Measurements from ENCODE around the gene ARSA.

The ARSA gene

DNA sequence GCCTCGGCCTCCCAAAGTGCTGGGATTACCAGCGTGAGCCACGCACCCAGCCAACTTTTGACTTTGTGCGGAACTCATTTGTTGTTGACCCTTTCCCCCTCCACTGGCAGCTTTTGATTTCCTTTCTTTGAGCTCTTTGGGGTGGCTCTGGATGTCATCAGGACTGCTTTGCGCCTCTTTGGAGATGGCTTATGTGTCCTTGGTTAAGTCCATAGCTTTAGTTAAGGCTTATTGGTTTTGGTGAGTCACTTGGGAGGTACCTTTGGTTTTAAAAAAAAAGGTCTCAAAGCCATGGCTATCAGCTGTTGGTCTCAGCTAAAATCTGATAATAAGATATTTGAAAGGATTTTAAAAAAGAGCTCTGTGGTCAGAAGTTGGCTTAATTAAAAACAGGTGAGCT, 5.1 kb upstream of the ARSA start:
- Histone ChIP-seq H3K4me3 (ENCODE audit: insufficient read depth, low read depth, low read length, poor library complexity, severe bottlenecking) (no peak overlapping the region), H3K4me1 (ENCODE audit: control insufficient read depth, insufficient read depth, low read length, poor library complexity, severe bottlenecking) (peaks cover 7% of the 10 kb centered on the region), H3K27ac (ENCODE audit: insufficient read depth, low read length, poor library complexity, severe bottlenecking) (no peak overlapping the region), H3K36me3 (ENCODE audit: control insufficient read depth, insufficient read depth, low read length) (no peaks in the 10 kb centered on the region), H3K9me3 (ENCODE audit: control insufficient read depth, low read length) (no peaks in the 10 kb centered on the region), H3K27me3 (replicated peaks; ENCODE audit: control insufficient read depth, insufficient read depth, low read length, poor library complexity, severe bottlenecking) (no peaks in the 10 kb centered on the region)
- no peak for DNase-seq

GRCh38 chr22:50630376-50630775, 2.4 kb upstream of the ARSA start:
- Histone ChIP-seq H3K4me3 (ENCODE audit: insufficient read depth, low read depth, low read length, poor library complexity, severe bottlenecking) (no peak overlapping the region), H3K4me1 (ENCODE audit: control insufficient read depth, insufficient read depth, low read length, poor library complexity, severe bottlenecking) (peaks cover 13% of the 10 kb centered on the region), H3K27ac (ENCODE audit: insufficient read depth, low read length, poor library complexity, severe bottlenecking) (no peak overlapping the region), H3K36me3 (ENCODE audit: control insufficient read depth, insufficient read depth, low read length) (peaks cover 11% of the 10 kb centered on the region), H3K27me3 (replicated peaks; ENCODE audit: control insufficient read depth, insufficient read depth, low read length, poor library complexity, severe bottlenecking) (no peaks in the 10 kb centered on the region), H3K9me3 (ENCODE audit: control insufficient read depth, low read length) (no peaks in the 10 kb centered on the region)
- no peak for DNase-seq

- Histone ChIP-seq H3K36me3 (ENCODE audit: control insufficient read depth, insufficient read depth, low read length) (peaks cover 18% of the 10 kb centered on the region), H3K27ac (ENCODE audit: insufficient read depth, low read length, poor library complexity, severe bottlenecking) (peak overlapping the region; percentile 70), H3K4me3 (ENCODE audit: insufficient read depth, low read depth, low read length, poor library complexity, severe bottlenecking) (peak overlapping the region; percentile 67), H3K9me3 (ENCODE audit: control insufficient read depth, low read length) (no peaks in the 10 kb centered on the region), H3K4me1 (ENCODE audit: control insufficient read depth, insufficient read depth, low read length, poor library complexity, severe bottlenecking) (peaks cover 13% of the 10 kb centered on the region), H3K27me3 (replicated peaks; ENCODE audit: control insufficient read depth, insufficient read depth, low read length, poor library complexity, severe bottlenecking) (no peaks in the 10 kb centered on the region)
- no peak for DNase-seq
Observed at GRCh38 chr22:50628543-50629134, 687 bp upstream of the ARSA start.

DNA sequence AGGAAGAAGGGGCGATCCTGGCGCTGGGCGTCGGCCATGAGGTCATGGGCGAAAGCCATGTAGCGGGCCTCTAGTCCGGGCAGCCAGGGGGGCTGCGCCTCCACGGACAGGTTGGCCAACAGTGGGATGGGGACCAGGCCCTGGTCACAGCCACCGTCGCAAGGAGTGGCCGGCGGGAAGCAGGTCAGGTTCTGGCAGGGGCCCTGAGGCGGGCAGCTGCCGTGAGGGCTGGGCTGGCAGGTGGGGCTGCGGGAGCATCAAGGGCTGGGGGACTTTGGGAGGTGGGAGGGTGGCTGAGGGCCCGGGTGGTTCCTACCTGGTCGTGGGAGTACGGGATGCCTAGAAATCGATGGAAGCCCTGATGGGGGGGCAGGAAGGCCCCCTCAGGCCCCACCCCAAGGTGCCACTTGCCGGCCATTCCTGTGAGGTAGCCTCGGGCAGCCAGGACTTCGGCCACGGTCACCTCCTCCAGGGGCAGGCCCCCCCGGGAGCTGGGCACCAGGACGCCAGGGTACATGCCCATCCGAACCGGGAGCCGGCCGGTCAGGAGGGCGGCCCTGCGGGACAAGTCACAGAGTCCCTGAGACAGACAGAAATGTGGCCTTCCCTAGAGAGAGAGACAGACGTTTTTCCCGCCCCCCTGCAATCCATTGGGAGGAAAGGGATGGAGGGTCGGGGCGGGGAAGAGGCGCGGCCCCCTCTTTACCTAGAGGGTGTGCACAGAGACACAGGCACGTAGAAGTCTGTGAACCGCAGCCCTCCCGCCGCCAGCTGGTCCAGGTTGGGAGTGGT, 906 bp downstream of the ARSA start:
- Histone ChIP-seq H3K4me3 (ENCODE audit: insufficient read depth, low read depth, low read length, poor library complexity, severe bottlenecking) (peak overlapping the region; percentile 84), H3K27ac (ENCODE audit: insufficient read depth, low read length, poor library complexity, severe bottlenecking) (peak overlapping the region; percentile 86), H3K27me3 (replicated peaks; ENCODE audit: control insufficient read depth, insufficient read depth, low read length, poor library complexity, severe bottlenecking) (no peaks in the 10 kb centered on the region), H3K9me3 (ENCODE audit: control insufficient read depth, low read length) (no peaks in the 10 kb centered on the region), H3K4me1 (ENCODE audit: control insufficient read depth, insufficient read depth, low read length, poor library complexity, severe bottlenecking) (peaks cover 24% of the 10 kb centered on the region), H3K36me3 (ENCODE audit: control insufficient read depth, insufficient read depth, low read length) (peaks cover 18% of the 10 kb centered on the region)
- DNase-seq = no peak

- no peak overlapping the region for H3K4me3 ChIP-seq (ENCODE audit: insufficient read depth, low read depth, low read length, poor library complexity, severe bottlenecking)
- peaks cover 31% of the 10 kb centered on the region for H3K4me1 ChIP-seq (ENCODE audit: control insufficient read depth, insufficient read depth, low read length, poor library complexity, severe bottlenecking)
- DNase-seq = no peak
- H3K36me3 ChIP-seq (ENCODE audit: control insufficient read depth, insufficient read depth, low read length) = peaks cover 18% of the 10 kb centered on the region
- peak overlapping the region; percentile 48 for H3K27ac ChIP-seq (ENCODE audit: insufficient read depth, low read length, poor library complexity, severe bottlenecking)
- no peaks in the 10 kb centered on the region for H3K27me3 ChIP-seq (replicated peaks; ENCODE audit: control insufficient read depth, insufficient read depth, low read length, poor library complexity, severe bottlenecking)
- H3K9me3 ChIP-seq (ENCODE audit: control insufficient read depth, low read length) = no peaks in the 10 kb centered on the region
Observed at GRCh38 chr22:50626314-50626849, 1.6 kb downstream of the ARSA start.

GRCh38 chr22:50625568-50626313, 2.2 kb downstream of the ARSA start:
- no peak for DNase-seq
- Histone ChIP-seq H3K36me3 (ENCODE audit: control insufficient read depth, insufficient read depth, low read length) (peaks cover 18% of the 10 kb centered on the region), H3K27me3 (replicated peaks; ENCODE audit: control insufficient read depth, insufficient read depth, low read length, poor library complexity, severe bottlenecking) (no peaks in the 10 kb centered on the region), H3K4me3 (ENCODE audit: insufficient read depth, low read depth, low read length, poor library complexity, severe bottlenecking) (no peak overlapping the region), H3K9me3 (ENCODE audit: control insufficient read depth, low read length) (no peaks in the 10 kb centered on the region), H3K27ac (ENCODE audit: insufficient read depth, low read length, poor library complexity, severe bottlenecking) (no peak overlapping the region), H3K4me1 (ENCODE audit: control insufficient read depth, insufficient read depth, low read length, poor library complexity, severe bottlenecking) (peaks cover 34% of the 10 kb centered on the region)

DNA sequence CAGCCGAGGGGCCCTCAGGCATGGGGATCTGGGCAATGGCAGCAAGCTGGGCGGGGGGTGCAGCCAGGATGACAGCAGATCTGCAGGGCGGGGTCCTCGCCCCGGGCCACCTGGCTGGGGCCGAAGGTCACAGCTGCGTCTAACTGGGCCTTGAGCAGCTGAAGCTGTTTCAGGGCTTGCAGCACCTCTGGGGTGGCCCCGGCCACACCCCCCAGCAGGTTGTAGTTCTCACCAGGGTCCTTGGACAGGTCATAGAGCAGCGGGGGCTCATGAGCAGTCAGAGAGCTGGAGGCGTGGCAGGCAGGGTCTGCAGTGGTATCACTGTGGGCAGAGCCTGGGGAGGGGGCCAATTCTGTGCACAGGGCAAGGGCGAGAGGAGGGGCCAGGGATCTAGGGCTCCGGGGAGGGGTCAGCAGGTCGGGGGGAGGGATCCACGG, 2.8 kb downstream of the ARSA start:
- Histone ChIP-seq H3K9me3 (ENCODE audit: control insufficient read depth, low read length) (no peaks in the 10 kb centered on the region), H3K4me1 (ENCODE audit: control insufficient read depth, insufficient read depth, low read length, poor library complexity, severe bottlenecking) (peaks cover 34% of the 10 kb centered on the region), H3K4me3 (ENCODE audit: insufficient read depth, low read depth, low read length, poor library complexity, severe bottlenecking) (no peak overlapping the region), H3K27me3 (replicated peaks; ENCODE audit: control insufficient read depth, insufficient read depth, low read length, poor library complexity, severe bottlenecking) (no peaks in the 10 kb centered on the region), H3K27ac (ENCODE audit: insufficient read depth, low read length, poor library complexity, severe bottlenecking) (no peak overlapping the region), H3K36me3 (ENCODE audit: control insufficient read depth, insufficient read depth, low read length) (peaks cover 18% of the 10 kb centered on the region)
- no peak for DNase-seq

DNA sequence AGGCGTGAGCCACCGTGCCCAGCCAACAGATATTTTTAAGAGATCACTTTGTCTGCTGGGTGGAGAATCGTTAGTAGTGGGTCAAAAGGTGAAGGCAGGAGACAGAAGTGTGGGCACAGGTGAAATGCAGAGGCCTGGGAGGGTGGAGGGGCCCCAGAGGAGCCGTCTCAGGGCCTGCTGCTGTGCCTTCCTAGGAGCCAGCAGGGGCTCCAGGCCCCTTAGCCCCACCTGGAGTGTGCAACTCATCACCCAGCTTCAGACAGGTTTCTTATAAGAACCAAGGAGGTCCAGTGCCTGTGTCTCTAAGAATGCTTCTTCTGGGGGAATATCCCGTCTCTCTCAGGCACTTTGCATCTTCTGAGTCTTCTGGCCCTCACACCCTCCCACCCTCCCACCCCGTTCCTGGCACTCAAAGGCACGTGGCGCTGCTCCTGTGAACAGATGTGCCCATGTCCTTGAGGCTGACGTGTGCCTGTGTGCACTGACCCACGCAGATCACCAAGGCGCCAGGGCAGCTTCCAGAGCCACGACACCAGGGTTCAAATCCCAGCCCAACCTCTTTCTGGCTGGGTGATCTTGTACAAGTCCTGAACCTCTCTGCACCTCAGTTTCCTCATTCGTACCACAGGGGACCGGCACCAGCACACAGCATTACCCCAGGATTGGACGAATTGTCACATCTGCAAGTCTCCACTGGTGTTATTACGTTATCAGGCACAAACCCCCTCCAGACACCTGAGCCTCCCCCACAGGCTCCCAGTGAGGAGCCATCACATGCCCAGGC, 3.4 kb downstream of the ARSA start:
- Histone ChIP-seq H3K9me3 (ENCODE audit: control insufficient read depth, low read length) (no peaks in the 10 kb centered on the region), H3K36me3 (ENCODE audit: control insufficient read depth, insufficient read depth, low read length) (peaks cover 18% of the 10 kb centered on the region), H3K27ac (ENCODE audit: insufficient read depth, low read length, poor library complexity, severe bottlenecking) (no peak overlapping the region), H3K4me3 (ENCODE audit: insufficient read depth, low read depth, low read length, poor library complexity, severe bottlenecking) (no peak overlapping the region), H3K4me1 (ENCODE audit: control insufficient read depth, insufficient read depth, low read length, poor library complexity, severe bottlenecking) (peaks cover 38% of the 10 kb centered on the region), H3K27me3 (replicated peaks; ENCODE audit: control insufficient read depth, insufficient read depth, low read length, poor library complexity, severe bottlenecking) (no peaks in the 10 kb centered on the region)
- DNase-seq = no peak

DNA sequence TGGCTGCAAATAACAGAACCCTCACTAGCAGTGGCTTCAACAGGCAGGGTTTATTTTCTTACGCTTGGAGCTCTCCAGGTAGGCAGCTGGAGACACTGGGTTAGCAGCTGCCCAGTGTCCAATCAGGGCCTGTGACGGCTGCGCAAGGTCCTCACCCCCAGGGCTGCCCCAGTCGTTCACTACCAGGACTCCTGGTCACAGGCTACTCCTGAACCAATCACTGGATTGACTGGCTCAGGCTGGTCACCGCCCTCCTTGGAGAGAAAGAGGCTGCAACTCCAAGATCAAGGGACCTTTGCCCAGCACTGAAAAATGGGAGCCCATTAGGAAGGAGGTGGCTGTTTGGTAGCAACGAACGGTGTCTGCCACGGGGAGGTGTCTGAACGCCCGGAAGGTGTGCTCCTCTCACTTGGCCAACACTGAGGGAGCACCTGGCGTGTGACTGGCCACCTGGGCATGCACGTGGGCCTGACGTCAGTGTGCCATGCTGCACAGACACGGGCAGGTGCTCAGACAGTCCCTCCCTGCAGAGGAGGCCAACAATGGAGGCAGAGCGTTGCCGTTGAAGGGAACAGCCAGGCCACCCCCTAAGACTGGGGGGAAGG, 5.1 kb downstream of the ARSA start:
- no peaks in the 10 kb centered on the region for H3K27me3 ChIP-seq (replicated peaks; ENCODE audit: control insufficient read depth, insufficient read depth, low read length, poor library complexity, severe bottlenecking)
- peak overlapping the region; percentile 90 for H3K27ac ChIP-seq (ENCODE audit: insufficient read depth, low read length, poor library complexity, severe bottlenecking)
- no peak overlapping the region for H3K4me3 ChIP-seq (ENCODE audit: insufficient read depth, low read depth, low read length, poor library complexity, severe bottlenecking)
- peaks cover 18% of the 10 kb centered on the region for H3K36me3 ChIP-seq (ENCODE audit: control insufficient read depth, insufficient read depth, low read length)
- no peaks in the 10 kb centered on the region for H3K9me3 ChIP-seq (ENCODE audit: control insufficient read depth, low read length)
- H3K4me1 ChIP-seq (ENCODE audit: control insufficient read depth, insufficient read depth, low read length, poor library complexity, severe bottlenecking) = peaks cover 30% of the 10 kb centered on the region
- no peak for DNase-seq
